Activated CD4-positive, CD25-positive, alpha-beta regulatory T cell treated with anti-CD3 and anti-CD28 coated beads, Interleukin-2, amount 50 U/mL, for 72 hours (primary cell): Measurements from ENCODE around the gene PPP1R12C.

Experiments
- DNase-seq: peaks from one replicate; pipeline ENCODE4 v3.0.0; 2021

Gene PPP1R12C

DNA sequence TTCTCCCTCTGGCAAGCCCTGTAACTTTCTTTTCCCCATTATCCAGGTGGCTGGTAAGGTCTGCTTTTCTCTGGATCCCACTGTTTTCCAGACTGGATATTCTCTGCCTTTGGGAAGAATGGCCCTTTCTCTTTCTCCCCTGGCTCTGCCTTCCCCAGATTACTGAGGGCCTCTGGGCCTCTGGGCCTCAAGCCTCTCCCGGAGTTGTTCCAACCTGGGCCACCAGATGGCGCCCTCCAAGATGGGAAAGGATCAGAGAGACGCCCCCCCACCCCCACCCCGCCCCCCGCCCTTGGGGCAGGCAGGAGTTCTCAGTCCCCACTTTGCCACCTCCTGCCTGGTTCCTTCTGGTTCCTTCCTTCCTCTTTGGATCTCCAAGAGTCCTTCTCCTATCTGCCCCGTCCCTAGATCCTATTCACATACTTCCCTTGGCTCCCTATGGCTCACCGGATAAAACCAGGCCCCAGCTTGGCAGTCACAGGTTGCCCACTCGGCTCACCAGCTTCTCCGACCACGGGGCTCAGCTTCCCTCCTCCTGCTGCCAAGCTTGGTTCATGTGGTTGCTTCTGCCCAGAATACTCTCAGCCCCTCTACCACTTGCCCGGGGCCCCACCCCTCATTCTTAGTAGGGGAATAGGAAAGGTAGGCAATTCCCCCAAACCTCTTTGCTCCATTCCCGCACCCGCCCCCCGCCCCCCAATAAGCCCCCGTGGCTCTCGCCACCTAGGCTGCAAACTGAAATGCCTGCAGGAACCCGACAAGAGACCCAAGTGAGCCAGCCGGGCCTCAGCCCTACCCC lies 28.7 kb downstream of the PPP1R12C start:
- DNase-seq: peak; percentile 83

DNA sequence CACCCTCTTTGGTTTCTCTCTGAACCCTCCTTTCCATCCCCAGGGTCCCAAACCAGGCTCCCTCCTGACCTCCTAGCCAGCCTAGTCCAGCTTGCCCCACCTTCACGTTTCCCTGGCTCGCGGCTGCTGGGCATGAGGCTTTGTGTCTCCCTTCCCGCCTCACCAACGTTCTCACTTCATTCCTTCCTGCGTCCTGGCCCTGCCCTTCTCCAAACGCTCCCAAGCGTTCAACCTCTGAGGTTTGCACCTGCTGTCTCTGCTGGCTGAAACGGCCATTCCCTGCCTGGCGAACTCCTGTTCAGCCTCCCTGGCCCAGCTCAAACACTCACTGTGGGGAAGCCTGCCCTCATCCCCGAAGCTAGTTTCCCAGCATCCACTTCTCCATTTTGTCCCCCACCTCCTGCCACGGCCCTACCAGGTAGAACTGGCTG lies 29.4 kb downstream of the PPP1R12C start:
- DNase-seq: no peak

DNA sequence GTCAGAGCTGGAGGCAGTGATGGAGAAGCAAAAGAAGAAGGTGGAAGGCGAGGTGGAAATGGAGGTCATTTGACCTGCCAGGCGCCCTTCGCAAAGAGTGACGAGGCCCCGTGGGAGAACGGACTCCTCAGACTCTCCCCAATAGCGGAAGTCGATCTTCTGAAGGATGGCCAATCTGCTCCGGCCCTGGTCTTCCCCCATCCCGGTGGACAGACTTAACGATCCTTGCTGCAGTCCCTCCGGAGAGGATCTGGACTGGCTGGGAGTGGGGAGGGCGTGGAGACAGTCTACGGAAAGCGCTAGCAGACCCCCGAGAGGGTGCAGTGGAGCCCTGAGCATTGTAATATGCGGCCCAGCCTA lies 29.9 kb downstream of the PPP1R12C start:
- no peak for DNase-seq

DNA sequence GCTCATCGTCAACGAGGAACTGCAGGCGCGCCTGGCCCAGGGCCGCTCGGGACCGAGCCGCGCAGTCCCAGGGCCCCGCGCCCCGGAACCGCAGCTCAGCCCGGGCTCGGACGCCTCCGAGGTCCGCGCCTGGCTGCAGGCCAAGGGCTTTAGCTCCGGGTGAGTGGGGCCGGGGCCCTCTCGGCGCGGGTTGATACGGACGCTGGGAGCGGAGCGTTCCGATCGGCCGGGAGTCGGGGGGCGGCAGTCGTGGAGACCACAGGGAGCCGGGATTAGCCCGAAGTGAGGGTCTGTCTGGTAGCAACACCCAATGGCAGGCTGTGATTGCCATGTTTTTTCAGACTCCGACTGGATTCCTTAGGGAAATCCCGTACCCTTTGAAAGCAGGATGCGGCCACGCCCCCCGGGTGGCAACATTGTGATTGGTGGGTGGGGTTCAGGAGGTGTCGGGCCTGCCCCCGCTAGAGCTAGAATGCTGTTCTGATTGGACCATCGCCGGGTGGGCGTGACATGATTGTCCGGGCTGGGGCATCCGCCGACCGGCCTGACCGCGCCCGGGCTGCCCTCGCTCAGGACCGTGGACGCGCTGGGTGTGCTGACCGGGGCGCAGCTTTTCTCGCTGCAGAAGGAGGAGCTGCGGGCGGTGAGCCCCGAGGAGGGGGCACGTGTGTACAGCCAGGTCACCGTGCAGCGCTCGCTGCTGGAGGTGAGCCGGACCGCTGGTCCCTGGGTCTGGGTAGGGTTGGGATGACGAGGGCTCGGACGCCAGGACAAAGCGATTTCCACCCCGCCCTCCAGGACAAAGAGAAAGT lies 30.5 kb downstream of the PPP1R12C start:
- peak; percentile 57 for DNase-seq

DNA sequence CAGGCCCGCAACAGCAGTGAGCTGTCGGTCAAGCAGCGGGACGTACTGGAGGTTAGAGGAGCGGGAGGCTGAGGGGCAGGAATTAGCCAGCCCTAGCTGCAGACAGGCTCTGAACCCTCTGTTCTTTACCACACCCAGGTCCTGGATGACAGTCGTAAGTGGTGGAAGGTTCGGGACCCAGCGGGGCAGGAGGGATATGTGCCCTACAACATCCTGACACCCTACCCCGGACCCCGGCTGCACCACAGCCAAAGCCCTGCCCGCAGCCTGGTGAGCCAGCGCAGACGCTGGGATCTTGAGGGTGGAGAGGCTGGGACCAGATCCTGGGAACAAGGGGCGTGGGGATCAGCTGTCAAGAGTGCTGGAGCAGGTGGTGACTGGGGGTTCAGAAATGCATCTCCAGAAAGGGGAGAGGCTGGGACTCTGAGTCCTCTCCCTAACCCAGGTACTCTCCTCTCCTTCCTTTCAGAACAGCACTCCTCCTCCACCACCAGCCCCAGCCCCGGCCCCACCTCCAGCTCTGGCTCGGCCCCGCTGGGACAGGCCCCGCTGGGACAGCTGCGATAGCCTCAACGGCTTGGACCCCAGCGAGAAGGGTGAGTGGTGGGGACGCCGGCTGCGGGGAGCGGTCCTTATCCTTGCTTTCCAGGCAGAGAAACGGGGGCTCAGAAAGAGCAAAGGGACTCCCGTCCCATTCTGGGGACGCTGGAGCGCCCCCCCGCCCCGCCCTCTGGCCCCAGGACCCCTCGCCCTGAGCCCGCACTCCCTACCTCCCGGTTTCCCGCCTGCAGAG lies 31.3 kb downstream of the PPP1R12C start:
- DNase-seq: no peak

DNA sequence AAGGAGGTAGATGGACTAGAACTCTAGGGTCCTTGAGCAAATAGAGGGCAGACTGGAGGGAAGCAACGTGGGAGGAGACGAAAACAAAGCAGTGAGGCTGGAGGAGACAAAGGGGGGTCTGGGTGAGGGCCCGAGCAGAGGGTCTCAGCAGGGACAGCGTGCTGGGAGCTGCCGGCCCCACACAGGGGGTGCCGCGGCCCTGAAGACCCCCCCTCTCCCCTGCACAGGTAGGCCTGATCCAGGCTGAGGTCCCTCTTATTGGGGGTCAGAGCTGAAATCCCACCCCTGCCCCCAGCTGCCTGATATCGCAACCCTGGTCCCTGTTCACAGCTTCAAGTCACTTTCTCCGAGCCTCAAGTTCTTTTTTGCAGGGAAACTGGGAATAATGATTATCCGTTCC lies 33.0 kb downstream of the PPP1R12C start:
- no peak for DNase-seq

DNA sequence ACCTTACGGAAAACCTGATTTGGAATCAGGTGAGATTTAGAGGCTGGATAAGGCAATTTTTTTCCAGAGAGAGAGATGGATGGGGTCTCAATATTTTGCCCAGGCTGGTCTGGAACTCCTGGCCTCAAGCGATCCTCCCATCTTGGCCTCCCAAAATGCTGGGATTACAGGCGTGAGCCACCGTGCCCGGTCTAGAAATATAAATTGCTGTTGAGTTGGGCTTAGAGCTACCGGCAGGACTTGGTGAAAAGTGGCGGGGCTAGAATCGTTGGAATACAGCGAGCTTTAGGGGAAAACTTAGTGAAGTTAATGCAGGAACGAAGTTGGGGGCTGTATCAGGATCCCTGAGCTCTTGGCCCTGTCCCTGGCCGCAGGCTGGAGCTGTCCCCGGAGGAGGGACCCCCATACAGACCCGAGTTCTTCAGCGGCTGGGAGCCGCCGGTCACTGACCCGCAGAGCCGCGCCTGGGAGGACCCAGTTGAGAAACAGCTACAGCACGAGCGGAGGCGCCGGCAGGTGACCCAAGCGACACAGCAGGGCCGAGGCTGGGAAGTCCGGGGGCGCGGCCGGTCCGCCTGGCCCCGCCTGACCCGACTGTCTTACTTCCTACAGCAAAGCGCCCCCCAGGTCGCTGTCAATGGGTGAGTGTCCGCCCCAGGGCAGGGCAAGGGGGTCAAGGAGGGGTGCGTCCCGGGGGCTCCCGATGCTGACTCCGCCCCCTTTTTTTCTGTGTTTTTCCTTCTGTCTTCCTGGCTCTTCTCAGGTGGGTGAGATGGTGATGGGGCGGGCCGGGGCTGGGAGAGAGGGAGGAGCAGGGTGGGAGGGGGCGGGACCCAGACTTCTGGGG lies 34.2 kb downstream of the PPP1R12C start:
- no peak for DNase-seq

DNA sequence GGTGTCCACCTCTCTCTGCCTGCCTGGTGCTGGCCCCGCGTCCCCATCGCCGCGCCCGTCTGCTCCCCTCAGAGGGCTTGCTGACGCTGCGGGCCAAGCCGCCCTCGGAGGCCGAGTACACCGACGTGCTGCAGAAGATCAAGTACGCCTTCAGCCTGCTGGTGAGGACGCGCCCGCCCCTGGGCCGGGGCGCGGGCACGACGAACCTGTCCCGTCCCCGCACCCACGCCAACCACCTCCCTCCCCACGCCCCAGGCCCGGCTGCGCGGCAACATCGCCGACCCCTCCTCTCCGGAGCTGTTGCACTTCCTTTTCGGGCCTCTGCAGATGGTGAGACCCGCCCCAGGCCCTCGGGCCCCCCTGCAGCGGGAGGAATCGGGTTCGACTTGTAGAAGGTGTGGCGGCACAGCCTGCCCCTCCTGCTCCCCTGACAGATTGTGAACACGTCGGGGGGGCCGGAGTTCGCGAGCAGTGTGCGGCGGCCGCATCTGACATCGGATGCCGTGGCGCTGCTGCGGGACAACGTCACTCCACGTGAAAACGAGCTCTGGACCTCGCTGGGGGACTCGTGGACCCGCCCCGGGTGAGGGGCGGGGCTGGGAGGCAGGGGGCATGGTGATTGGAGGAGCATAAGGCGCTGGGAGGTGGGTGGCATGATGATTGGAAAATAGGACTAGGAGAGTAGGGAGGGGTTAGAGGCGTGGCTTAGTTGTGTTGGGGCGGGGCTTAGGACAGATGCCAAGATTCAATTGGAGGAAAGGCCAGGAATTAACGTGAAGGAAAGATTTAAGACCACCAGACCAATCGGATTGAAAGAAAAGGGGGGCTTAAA lies 35.2 kb downstream of the PPP1R12C start:
- DNase-seq: peak; percentile 48

DNA sequence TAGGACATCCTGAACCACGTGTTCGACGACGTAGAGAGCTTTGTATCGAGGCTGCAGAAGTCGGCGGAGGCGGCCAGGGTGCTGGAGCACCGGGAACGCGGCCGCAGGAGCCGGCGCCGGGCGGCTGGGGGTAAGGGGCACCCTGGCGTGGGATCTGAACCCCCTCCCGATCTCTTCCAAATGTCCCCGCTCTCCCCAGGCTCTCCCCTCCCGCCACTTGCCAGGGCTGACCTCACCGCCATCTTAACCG lies 35.7 kb downstream of the PPP1R12C start:
- no peak for DNase-seq

DNA sequence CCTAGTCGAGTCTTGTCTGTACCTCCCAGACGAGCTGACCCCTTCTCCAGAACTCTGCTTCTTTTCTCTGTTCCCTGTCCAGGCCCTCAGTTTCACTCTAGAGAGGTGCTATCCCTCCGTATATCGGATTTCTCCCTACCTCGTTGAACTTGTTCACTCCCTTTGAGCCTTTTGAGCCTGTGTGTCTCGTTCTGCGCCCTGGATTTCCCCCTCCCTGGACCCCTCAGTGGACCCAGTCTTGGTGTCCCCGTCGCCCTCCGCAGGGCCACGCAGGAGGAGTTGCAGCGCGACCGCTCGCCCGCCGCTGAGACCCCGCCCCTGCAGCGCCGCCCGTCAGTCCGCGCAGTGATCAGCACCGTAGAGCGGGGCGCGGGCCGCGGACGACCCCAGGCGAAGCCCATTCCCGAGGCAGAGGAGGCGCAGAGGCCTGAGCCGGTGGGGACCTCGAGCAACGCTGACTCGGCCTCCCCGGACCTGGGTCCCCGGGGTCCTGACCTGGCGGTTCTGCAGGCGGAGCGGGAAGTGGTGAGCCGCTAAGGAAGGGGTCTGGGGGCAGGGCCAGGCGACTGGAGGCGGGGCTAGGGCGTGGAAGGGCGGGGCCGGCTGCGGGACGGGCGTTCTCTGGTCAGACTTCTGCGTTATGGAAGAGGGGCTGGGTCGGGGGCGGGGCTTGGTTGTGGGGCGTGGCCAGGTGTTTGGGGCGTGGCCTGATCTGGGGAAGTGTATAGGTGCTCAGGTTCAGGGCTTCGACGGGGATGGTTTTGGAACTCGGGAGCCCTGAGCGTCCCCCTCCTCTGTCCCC lies 36.3 kb downstream of the PPP1R12C start:
- peak; percentile 86 for DNase-seq

DNA sequence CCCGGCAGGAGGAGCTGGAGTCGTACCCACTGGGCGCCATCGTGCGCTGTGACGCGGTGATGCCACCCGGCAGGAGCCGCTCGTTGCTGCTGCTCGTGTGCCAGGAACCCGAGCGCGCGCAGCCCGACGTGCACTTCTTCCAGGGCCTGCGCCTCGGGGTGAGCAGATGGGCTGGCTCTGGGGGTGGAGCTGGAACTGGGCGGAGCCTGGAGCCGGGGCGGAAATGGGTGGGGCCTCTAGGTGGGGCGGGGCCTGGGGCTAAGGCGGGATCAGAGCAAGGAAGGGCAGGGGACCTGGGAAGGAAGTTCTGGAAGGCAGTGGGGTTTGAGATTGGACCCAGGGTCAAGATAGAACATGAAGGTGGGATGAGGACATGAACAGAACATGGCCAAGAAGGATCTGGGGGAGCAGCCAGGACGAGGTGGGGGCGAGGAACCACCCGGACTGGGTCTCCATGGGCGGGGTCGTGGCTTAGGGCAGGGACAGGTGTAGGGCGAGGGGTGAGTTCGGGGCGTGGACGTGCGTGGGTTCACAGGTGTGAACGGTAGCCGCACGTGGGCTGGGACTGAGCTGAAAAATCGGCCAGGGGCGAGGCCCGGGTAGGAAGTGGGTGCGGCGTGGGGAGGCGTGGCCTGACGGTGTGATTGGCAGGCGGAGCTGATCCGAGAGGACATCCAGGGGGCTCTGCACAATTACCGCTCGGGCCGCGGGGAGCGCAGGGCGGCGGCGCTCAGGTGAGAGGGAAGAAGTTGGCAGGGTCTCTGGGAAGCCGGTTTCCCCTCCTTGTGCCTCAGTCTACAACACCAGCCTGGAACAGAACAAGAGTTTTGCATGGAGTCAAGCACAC lies 37.1 kb downstream of the PPP1R12C start:
- DNase-seq: peak; percentile 68

DNA sequence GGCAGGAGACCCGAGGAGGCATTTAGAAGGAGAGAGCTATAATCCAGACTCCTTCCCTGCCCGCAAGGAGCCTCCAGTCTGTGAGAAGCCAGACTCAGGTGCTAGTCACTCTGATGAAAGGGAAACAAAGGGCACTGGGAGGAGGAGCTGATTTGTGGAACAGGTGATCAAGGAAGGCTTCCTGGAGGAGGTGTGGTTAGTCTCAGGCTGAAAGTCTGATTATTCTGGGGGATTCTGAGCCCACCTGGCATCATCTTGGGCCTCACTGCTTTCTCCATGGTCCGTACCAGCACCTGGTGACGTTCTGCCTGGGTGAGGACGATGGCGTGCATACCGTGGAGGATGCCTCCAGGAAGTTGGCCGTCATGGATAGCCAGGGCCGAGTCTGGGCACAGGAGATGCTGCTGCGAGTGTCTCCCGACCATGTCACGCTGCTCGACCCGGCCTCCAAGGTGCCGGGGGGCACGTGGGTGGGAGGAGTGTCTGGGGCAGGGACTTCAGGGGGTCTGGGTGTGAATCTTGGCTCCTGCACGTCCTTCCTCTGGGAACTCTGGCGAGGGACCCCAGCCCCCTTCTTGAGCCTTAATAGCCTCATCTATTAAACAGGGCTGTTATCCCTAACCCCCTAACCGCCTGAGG lies 37.9 kb downstream of the PPP1R12C start:
- DNase-seq: no peak

DNA sequence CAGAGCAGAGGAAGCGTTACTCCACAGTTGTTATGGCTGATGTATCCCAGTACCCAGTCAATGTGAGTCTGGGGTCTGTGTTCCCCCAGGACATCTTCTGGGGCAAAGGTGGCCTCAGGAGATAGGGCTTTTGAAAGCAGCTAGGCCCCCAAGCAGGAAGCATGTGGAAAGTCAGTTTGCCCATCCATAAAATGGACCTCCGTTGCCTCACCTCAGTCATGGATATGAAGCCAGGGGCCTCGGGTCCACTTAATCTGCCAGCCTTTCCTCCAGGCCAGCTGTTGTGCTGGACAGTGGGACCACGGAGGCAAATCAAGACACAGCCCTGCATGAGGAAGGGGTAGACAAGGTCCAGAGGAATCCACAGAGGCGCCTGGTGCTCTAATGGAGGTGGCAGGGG lies 38.4 kb downstream of the PPP1R12C start:
- DNase-seq: no peak

DNA sequence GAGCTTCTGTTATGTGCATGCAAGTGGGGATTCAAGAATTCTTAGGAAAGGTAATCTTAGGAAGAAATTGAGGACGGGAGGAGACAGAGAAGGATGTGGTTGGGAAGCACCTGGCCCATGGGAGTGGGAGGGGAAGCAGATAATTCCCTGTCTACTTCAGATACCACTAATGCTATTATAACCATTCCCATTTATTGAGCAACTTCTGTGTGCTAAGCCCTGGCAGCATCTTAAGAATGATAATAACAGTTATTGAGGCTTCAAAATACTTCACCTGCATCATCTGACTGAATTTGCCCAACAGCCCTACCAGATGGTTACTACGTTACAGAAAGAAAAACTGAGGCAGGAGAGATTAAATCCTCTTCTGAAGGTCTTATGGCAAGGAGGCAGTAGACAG lies 40.3 kb downstream of the PPP1R12C start:
- no peak for DNase-seq

DNA sequence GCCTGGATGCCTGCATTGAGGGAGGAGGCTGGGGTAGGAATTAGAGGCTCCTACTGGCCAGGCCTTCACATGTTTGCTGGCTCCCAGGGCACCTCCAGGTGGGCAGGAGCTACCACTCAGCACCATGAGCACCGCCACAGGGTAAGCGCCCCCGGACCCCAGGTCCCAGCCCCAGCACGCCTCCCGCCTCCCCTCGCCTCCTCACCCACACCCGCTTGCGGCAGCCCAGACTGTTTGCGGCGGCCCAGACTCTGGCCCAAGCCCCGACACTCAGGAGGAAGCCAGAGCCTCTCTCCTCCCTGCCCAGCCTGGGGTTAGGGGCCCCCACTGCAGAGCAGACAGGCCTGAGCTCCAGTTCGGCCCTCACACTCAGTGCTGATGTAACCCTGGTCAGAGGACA lies 41.1 kb downstream of the PPP1R12C start:
- no peak for DNase-seq

DNA sequence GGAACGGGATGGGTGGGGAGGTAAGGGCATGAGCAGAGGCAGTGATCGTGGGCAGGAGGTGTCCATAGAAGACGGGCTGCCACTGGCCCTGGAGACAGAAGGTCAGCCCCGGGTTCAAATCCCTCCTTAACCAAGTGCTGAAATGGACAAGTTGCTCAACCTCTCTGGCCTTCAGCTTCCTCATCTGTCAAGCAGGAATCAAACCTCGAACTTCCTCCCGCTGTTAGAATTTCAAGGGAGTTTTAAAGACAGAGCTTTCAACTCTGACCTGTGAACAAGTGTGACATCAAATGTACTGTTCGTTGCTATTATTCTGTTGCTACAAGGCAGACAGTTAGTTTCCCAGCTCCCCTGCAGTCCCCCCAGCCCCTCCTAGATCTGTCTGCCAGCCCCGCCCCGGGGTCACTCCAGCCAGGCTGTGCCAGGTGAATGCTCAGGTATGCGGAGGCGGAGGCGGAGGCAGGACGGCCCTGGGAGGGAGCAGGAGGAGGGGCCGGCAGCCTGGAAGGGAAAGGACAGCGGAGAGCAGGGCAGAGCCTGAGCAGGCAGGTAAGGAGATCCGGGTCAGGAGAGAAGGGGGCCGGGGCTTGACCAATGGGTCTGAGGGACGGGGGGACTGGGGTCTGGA lies 42.0 kb downstream of the PPP1R12C start, which contains the start of gene EPS8L1:
EPS8L1 (plus strand) TSS at position 499 of the 628 bp plus-strand sequence. CDS start 576 bp downstream, outside the sequence.
- no peak for DNase-seq

DNA sequence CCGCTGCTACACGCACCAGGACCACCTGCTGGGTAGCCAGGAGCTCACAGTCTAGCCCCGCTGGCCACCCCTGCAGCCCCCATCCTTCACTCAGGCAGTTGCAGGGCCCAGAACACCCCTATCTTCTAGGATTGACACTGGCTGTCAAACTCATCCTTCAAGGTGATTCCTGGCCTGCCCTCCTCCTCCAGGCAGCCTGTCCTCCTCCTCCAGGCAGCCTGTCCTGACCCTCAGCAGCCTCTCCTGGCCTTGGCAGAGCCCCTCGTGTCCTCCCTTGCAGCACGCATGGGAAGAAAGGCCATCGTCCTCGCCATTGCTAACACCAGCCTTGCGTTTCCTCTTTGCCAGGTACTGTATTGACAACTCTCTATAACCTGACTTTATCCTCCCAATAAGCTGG lies 45.5 kb downstream of the PPP1R12C start:
- no peak for DNase-seq

DNA sequence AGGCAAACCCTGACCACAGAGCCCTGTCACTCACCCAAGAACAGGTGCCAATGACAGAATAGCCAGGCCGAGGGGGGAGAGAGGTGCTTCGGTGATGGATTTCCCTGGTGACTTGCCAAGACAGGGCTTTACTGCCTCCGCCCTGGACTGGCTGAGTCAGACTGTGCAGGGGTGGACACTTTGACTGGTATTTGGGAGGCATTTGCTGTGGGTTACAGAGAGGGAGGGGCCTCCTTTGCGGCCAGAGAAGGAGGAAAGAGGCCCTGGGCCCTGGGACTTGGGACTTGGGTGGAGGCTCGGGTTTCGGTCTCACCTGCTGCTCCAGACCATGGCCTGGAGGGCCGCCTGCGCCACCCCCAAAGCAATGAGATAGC lies 46.3 kb downstream of the PPP1R12C start:
- DNase-seq: no peak
